Thoracic aorta (tissue), 2 donors: ENCODE data around the gene KNDC1. TPM values are rescaled to one million over a fixed set of nuclear protein-coding genes. Genes with fewer than 3 reads are reported as not detected.
"Not testable (repeated sequence)": the region's sequence is repeated elsewhere in the genome, so short reads cannot be mapped to it uniquely, and the experiment has no call there.

Source experiments
- ATAC-seq: fragments of 150-250 bp; one replicate; pipeline ENCODE4 v1.8.0; 2017; ENCODE audit warnings: low read depth; ENCODE audit not compliant: insufficient number of reproducible peaks, low FRiP score
- DNase-seq: peaks from one replicate; pipeline ENCODE4 v3.0.0-alpha.2; 2020; ENCODE audit warnings: low spot score
- H3K27ac ChIP-seq, 2 donors: fragments of 200-600 bp; sonication (generic); 1 replicate in 1 of 2; 2 replicates in 1 of 2; pipeline ENCODE4 v1.5.1; 2016; ENCODE audit warnings: mild to moderate bottlenecking in 2 of 2, moderate library complexity in 2 of 2
- H3K27me3 ChIP-seq: fragments of 200-600 bp; sonication (generic); replicated peaks from 2 replicates; pipeline ENCODE4 v1.6.0; 2016; ENCODE audit warnings: mild to moderate bottlenecking; ENCODE audit not compliant: insufficient read depth
- H3K36me3 ChIP-seq: fragments of 200-600 bp; sonication (generic); one replicate; pipeline ENCODE4 v1.5.1; 2016
- H3K4me1 ChIP-seq, 2 donors: fragments of 200-600 bp; sonication (generic); 1 replicate in 1 of 2; 2 replicates in 1 of 2; pipeline versions ENCODE4 v1.5.1 to v1.6.0; 2016; ENCODE audit warnings: low read depth in 2 of 2, mild to moderate bottlenecking in 1 of 2; ENCODE audit not compliant: control insufficient read depth in 1 of 2
- H3K4me3 ChIP-seq: fragments of 200-600 bp; sonication (generic); 2 replicates; pipeline ENCODE4 v1.5.1; 2016; ENCODE audit warnings: mild to moderate bottlenecking
- H3K9me3 ChIP-seq: fragments of 200-600 bp; sonication (generic); 2 replicates; pipeline ENCODE4 v1.5.1; 2016
- CTCF ChIP-seq: fragments of 200-600 bp; sonication (generic); IDR thresholded peaks from one replicate; pipeline ENCODE4 v1.5.1; 2019; ENCODE audit warnings: antibody characterized with exemption
- total RNA-seq, 2 donors: library from RNA; depleted of rRNA; stranded (reverse); fragments of >200 nt; gene quantifications; one replicate each; pipeline versions ENCODE4 v1.1.0 to v1.2.3, GENCODE V29; 2016

The KNDC1 gene
- total RNA-seq, 2 donors from 2014 or later = 0.14 to 0.95 TPM

- H3K9me3 ChIP-seq = no peaks in the 10 kb centered on the region
- no peak for TF ChIP-seq CTCF
- no peaks in the 10 kb centered on the region for H3K4me1 ChIP-seq
- H3K36me3 ChIP-seq = no peaks in the 10 kb centered on the region
- no peaks in the 10 kb centered on the region for H3K27me3 ChIP-seq
- no peak for DNase-seq
- no peak overlapping the region for H3K27ac ChIP-seq
- no peak for ATAC-seq
- H3K4me3 ChIP-seq = no peak overlapping the region
Observed at GRCh38 chr10:133134411-133135115, 25.5 kb upstream of the KNDC1 start.

DNA sequence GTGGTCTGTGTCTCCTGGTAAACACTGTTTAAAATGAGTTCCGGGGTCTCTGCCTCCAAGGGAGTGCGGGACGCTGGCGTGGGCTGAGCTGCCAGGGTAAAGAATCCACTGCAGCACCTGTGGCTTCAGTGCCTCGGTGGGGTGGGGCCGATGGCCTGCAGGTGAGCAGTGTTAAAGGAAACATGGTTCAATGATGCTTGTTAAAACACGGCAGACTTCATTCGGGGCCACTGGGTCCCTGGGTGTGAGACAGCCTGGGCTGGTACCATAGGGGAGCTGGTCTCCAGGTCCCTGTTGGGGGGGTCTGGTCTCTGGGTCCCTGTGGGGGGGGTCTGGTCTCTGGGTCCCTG is 24.9 kb upstream of the KNDC1 start:
- H3K4me1 ChIP-seq = no peaks in the 10 kb centered on the region
- ATAC-seq (no peak), DNase-seq (no peak)
- no peak overlapping the region for H3K27ac ChIP-seq
- no peaks in the 10 kb centered on the region for H3K36me3 ChIP-seq
- no peaks in the 10 kb centered on the region for H3K27me3 ChIP-seq
- H3K4me3 ChIP-seq = no peak overlapping the region
- no peaks in the 10 kb centered on the region for H3K9me3 ChIP-seq
- TF ChIP-seq CTCF = no peak

- not testable (repeated sequence) for H3K27me3 ChIP-seq, DNase-seq, ATAC-seq
Observed at GRCh38 chr10:133137486-133138145, 22.4 kb upstream of the KNDC1 start.

DNA sequence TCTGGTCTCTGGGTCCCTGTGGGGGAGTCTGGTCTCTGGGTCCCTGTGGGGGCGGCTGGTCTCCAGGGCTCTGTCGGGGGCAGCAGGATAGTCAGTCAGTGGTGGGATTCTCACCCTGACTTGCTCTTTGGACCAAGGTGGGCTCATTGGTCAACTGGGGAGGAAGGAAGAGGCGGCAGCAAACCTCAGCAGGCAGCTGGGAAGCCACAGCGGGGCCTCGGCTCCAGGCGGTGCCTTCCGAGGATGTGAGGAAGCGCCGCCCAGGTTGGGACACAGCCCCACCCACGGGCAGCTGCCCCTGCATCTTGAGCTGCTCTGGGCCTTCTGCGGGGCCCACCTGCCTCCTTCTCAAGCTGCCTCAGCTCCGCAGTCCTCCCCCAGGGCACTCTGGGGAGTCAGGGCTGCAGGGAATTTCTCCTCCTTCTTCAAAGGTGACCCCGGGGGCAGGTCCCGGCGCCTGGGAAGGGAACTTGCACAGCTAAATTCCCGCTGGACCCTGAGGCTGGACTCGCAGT is 20.4 kb upstream of the KNDC1 start:
- H3K4me3 ChIP-seq = no peak overlapping the region
- DNase-seq (no peak), ATAC-seq (no peak)
- no peak for TF ChIP-seq CTCF
- H3K27me3 ChIP-seq = no peaks in the 10 kb centered on the region
- H3K9me3 ChIP-seq = no peaks in the 10 kb centered on the region
- H3K4me1 ChIP-seq = no peaks in the 10 kb centered on the region
- H3K27ac ChIP-seq = no peak overlapping the region
- H3K36me3 ChIP-seq = no peaks in the 10 kb centered on the region

More at GRCh38 chr10:133137486-133138145, 22.4 kb upstream of the KNDC1 start:
- not testable (repeated sequence) for H3K4me1 ChIP-seq, H3K4me3 ChIP-seq, H3K9me3 ChIP-seq, H3K27ac ChIP-seq, H3K36me3 ChIP-seq

- Histone ChIP-seq H3K27me3 (no peaks in the 10 kb centered on the region), H3K27ac (no peak overlapping the region), H3K4me3 (no peak overlapping the region), H3K4me1 (no peaks in the 10 kb centered on the region), H3K9me3 (no peaks in the 10 kb centered on the region), H3K36me3 (no peaks in the 10 kb centered on the region)
- no peak for TF ChIP-seq CTCF
- DNase-seq (no peak), ATAC-seq (no peak)
Observed at GRCh38 chr10:133140417-133141143, 19.4 kb upstream of the KNDC1 start.
